Measurements from ENCODE around the gene FEV. TPM values are rescaled to one million over a fixed set of nuclear protein-coding genes. Genes with fewer than 3 reads are reported as not detected.

The FEV gene
- total RNA-seq, 1 donor from 2014 or later = not detected

GRCh38 chr2:218982586-218983262 is 2.3 kb downstream of the FEV start:
- intact Hi-C loops (cut with DNase I) = no loop called here
- no peak for DNase-seq (ENCODE audit: missing footprints)

GRCh38 chr2:218981881-218982585 is 3.0 kb downstream of the FEV start:
- DNase-seq (ENCODE audit: missing footprints) = no peak
- intact Hi-C loops (cut with DNase I) = no loop called here

More at GRCh38 chr2:218982586-218983262, 2.3 kb downstream of the FEV start:
- ATAC-seq = no peak

DNA sequence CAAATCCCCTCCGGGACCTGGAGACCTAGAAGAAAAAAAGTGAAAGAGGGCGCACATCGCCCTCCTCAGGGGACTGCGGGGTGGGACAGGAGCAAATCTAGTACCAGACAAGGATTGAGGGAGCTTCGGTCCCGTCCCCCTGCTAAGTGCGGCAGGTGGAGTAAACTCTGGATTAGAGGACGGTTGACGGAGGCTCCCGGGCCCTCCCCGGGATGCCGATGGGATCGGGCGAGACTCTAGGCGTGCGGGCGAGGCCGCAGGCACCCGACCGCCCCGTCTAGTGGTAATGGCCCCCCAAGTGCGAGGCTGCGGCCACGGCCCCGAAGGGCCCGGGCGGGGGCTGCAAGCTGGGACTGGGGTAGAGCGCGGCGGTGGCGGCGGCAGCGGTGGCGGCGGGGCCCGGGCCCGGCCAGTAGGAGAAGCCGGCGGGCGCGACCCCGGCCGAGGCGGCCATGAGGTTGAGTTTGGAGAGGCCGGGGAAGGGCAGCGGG is 3.5 kb downstream of the FEV start:
- DNase-seq (ENCODE audit: missing footprints) (no peak), ATAC-seq (no peak)
- intact Hi-C loops (cut with DNase I) = no loop called here

More at GRCh38 chr2:218981881-218982585, 3.0 kb downstream of the FEV start:
- ATAC-seq = no peak

DNA sequence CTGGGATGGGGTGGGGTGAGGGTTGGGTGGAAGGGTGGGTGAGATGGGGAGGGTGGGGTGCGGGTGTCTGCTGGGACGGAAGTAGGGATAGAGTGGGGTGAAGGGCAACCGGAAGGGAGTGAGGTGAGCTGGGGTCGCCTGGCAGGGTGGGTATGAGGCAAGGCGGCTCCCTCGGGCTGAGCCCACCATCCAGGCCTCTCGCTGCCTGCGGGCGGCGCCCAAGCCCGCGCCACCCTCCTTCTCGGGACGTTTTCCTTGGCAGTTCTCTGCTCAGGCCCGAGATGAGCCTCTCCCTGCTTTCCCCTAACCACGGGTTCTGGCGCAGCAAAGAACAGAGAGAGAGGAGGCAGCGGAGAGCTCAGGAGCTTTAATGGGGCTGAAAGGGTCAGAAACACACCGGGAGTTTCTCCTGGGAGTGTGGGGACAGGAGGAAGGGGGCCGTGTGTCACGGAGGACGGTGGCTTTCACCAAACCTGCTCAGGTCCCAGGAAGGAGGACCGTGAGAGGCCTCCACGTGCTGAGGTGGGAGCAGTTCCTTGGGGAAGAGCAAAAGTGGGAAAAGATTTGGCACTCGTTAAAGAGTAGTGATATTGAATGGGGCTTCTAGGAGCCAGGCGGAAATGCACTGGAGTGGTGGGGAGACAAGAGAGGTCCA is 4.1 kb downstream of the FEV start:
- ATAC-seq = no peak
- DNase-seq (ENCODE audit: missing footprints) = no peak
- intact Hi-C loops (cut with DNase I) = no loop called here

DNA sequence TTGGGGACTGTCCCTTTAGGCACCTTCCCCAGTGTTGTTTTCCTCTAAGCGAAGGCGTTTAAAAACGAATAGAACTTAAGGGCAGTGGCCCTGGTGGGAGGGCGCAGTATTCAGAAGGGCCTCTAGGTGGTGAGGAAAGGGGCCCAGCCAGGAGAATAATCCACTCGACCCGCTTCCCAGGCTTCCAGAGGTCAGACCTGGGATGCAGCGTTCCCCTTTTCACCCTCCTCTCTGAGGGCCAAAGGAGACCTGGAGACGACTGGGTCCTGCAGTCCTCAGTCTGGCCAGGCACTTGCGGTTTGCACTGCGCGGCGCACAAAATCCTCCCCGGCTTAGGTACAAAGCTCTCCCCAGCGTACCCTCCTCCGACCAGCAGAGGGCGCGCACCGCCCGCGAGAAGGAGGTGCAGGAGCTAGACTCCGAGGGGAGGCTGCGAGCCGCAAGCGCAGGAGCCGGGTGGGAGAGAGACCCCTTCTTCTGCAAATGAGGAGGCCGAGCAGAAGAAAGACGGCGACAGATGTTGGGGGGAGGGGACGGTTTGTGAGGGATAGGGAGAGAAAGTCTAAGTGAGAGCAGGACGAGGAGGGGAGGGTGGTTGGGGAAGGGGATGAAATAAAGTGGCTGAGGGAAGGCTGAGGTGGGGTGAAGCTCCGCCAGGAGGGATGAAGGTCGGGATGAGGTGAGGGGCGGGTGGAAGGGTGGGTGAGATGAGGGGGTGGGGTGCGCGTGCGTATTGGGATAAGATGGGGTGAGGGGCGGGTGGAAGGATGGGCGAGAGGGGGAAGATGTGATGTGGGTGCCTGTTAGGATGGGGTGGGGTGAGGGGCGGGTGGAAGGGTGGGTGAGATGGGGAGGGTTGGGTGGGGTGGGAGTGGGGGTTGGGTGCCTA is 4.9 kb downstream of the FEV start:
- peak; percentile 85 for ATAC-seq
- intact Hi-C loops (cut with DNase I) = no loop called here
- DNase-seq (ENCODE audit: missing footprints) = peak; percentile 88

- no peak for DNase-seq (ENCODE audit: missing footprints)
- ATAC-seq = no peak
These were observed 9.8 kb downstream of the FEV start for GRCh38 chr2:218975060-218975777.

GRCh38 chr2:218970894-218971293 is 14.1 kb downstream of the FEV start:
- peak; percentile 37 for ATAC-seq
- intact Hi-C loops (cut with DNase I) = no loop called here
- no peak for DNase-seq (ENCODE audit: missing footprints)

More at GRCh38 chr2:218975060-218975777, 9.8 kb downstream of the FEV start:
- intact Hi-C loops (cut with DNase I) = no loop called here

DNA sequence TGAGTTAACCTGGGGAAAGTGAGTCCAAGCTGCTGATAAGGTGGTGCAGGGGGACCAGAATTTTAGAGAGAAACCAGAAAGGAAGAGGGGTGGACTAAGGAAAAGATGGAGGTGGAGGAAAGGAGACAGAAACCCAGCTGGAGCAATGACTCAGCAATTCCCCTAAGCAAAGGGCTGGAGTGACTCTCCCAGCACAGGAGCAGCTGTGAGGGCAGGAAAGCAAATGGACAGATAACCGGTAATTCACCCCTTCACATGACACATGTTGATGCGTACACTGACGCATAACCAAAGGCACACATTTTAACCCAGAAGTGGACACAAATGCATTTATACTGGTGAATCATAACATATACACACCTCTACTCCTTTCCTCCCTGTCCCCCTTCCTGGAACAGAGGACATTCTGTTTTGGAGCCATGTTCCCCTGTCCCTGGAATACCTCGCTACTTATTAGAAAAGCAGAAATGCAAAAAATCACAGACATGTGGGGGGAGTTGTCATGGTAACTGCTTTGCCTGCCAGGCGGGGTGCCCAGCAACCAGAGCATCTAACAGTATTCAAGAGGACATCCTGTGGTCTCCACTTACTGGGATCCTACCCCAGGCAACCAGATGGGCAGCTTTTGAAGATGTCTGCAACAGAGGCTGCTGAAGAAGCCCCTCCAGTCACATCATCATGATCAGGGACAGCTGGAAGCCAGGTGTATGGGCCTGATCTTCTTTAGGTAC is 20.8 kb downstream of the FEV start:
- ATAC-seq = no peak
- no peak for DNase-seq (ENCODE audit: missing footprints)
- intact Hi-C loops (cut with DNase I) = no loop called here

DNA sequence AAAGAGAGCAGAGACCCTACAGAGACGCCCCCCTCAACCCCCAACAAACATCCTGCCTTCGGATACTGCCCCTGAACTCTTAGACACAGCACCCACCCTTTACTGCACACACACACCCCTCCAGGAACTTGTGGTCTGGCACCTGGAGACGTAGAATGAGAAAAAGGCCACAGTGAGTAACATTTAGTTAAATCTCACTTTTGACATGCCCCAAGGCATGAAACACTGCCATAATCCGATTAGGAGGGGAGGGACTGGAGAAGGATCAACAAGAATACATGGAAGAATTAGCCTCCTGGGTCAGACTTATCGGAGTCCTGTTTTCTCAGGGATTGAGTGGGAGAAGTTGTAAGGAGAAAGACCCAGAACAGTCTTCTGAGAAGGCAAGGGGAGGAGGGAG is 21.4 kb downstream of the FEV start:
- no peak for DNase-seq (ENCODE audit: missing footprints)
- ATAC-seq = no peak
- intact Hi-C loops (cut with DNase I) = no loop called here

- DNase-seq (ENCODE audit: missing footprints) = no peak
- intact Hi-C loops (cut with DNase I) = no loop called here
- no peak for ATAC-seq
These were observed 22.0 kb downstream of the FEV start for GRCh38 chr2:218962859-218963492.

DNA sequence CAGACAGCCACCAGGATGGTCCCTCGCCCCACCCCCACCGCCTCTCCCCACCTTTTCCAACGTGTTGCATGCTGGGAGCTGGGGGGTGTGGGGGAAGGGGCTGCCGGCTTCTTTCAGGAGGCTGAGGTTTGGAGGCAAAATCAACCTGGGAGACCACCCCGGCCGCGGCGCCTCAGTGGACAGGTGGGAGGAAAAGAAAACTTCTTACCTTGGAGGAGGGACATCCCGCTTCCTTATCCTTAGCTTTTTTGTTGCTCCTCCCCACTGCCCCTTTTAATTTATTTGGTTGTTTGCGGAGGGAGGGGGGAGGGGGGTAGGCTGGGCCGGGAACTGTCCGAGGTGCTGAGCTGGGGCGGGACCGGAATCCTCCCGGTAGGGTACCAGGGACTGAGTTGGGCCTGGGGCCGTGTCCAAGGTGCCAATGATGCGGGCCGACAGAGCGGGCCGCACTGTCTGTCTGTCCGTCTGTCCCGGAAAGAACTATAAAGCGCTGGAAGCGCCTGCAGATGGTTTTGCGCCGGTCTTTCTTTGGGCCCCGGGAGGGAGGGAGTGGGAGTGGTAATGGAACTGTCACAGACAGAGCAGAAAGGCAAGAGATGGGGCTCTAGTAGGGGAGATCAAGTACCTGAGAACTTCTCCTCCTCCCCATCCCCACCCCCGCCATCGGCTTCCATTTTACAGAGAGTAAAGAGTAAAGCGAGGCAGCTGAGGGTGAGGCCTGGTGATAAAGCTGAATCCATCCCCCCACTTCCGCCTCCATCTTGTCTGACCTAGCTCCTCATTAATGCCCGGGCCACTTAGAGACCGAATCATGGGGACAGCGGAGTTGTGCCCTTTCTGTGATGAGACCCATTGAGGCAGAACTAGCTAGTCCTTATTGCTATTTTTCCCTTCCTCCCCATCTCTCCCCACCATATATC is 23.1 kb downstream of the FEV start:
- intact Hi-C loops (cut with DNase I) = no loop called here
- no peak for ATAC-seq
- DNase-seq (ENCODE audit: missing footprints) = no peak

- no peak for ATAC-seq
- intact Hi-C loops (cut with DNase I) = no loop called here
- no peak for DNase-seq (ENCODE audit: missing footprints)
These were observed 23.8 kb downstream of the FEV start for GRCh38 chr2:218961229-218961628.

DNA sequence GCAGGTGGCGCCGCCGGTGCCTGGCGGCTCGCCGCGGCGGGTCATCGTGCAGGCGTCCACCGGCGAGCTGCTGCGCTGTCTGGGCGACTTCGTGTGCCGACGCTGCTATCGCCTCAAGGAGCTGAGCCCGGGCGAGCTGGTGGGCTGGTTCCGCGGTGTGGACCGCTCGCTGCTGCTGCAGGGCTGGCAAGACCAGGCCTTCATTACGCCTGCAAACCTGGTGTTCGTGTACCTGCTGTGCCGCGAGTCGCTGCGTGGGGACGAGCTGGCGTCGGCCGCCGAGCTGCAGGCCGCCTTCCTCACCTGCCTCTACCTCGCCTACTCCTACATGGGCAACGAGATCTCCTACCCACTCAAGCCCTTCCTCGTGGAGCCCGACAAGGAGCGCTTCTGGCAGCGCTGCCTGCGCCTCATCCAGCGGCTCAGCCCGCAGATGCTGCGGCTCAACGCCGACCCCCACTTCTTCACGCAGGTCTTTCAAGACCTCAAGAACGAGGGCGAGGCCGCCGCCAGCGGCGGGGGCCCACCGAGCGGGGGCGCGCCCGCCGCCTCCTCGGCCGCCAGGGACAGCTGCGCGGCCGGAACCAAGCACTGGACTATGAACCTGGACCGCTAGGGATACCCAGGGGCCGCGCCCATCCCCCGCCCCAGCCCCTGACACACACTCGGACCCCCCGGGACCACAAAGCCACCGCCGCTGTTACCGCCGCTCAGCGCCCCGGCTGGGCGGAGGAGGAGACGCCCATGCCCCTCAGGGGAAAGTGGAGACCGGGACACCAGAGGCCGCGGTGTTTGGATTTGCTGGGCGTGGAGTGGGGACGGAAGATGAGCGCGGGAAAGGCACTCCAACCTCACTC is 24.4 kb downstream of the FEV start:
- intact Hi-C loops (cut with DNase I) = no loop called here
- DNase-seq (ENCODE audit: missing footprints) (no peak), ATAC-seq (no peak)

DNA sequence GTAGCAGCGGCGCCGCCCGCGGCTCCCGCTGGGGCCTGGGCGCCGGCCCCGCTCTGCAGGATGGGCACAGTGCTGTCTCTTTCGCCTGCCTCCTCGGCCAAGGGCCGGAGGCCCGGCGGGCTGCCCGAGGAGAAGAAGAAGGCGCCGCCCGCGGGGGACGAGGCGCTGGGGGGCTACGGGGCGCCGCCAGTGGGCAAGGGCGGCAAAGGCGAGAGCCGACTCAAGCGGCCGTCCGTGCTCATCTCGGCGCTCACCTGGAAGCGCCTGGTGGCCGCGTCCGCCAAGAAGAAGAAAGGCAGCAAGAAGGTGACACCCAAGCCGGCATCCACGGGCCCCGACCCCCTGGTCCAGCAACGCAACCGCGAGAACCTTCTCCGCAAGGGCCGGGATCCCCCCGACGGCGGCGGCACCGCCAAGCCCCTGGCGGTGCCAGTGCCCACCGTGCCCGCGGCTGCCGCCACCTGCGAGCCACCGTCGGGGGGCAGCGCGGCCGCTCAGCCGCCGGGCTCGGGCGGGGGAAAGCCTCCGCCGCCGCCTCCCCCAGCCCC is 25.1 kb downstream of the FEV start:
- DNase-seq (ENCODE audit: missing footprints) (no peak), ATAC-seq (no peak)

GRCh38 chr2:218959141-218959731 is 25.7 kb downstream of the FEV start, which contains the start of gene CDK5R2:
TSS of gene CDK5R2 (plus strand) at chr2:218959666. CDS start at chr2:218959821, 155 bp downstream.
- DNase-seq (ENCODE audit: missing footprints) (peak; percentile 78), ATAC-seq (peak; percentile 53)
- intact Hi-C loops (cut with DNase I) = no loop called here

More for the DNA sequence above, 25.1 kb downstream of the FEV start:
- intact Hi-C loops (cut with DNase I) = no loop called here
